HG03378 (cell line): Measurements from ENCODE around the gene ZNF446.
"Not testable (repeated sequence)": the region's sequence is repeated elsewhere in the genome, so short reads cannot be mapped to it uniquely, and the experiment has no call there.

ENCODE experiments used
- ATAC-seq: cut with Tn5 transposase; IDR thresholded peaks from one replicate; pipeline ENCODE4 v1.9.1; 2021; ENCODE audit warnings: mild to moderate bottlenecking, moderate library complexity; ENCODE audit not compliant: unreplicated experiment

ZNF446 gene

GRCh38 chr19:58469241-58470013 is 6.7 kb upstream of the ZNF446 start:
- ATAC-seq, result no peak

GRCh38 chr19:58470837-58471543 is 5.2 kb upstream of the ZNF446 start:
- not testable (repeated sequence) for ATAC-seq

- ATAC-seq, result no peak
These were observed 4.4 kb upstream of the ZNF446 start for GRCh38 chr19:58471736-58472135.

- no peak for ATAC-seq
These were observed 2.4 kb upstream of the ZNF446 start for GRCh38 chr19:58473775-58474174.

GRCh38 chr19:58474291-58474996 is 1.7 kb upstream of the ZNF446 start:
- ATAC-seq, result no peak

- ATAC-seq, result peak; percentile 8
These were observed 997 bp upstream of the ZNF446 start for GRCh38 chr19:58474997-58475713.

GRCh38 chr19:58476498-58477015 is 405 bp downstream of the ZNF446 start:
- ATAC-seq, result no peak

- no peak for ATAC-seq
These were observed 978 bp downstream of the ZNF446 start for GRCh38 chr19:58477130-58477529.

- no peak for ATAC-seq
These were observed 1.7 kb downstream of the ZNF446 start for GRCh38 chr19:58477871-58478270.

- ATAC-seq, result no peak
These were observed 3.2 kb downstream of the ZNF446 start for GRCh38 chr19:58479303-58479702.

GRCh38 chr19:58479736-58480480 is 3.8 kb downstream of the ZNF446 start:
- ATAC-seq, result no peak

- ATAC-seq, result no peak
These were observed 4.3 kb downstream of the ZNF446 start for GRCh38 chr19:58480481-58480830.

GRCh38 chr19:58480831-58481230 is 4.7 kb downstream of the ZNF446 start:
- no peak for ATAC-seq

GRCh38 chr19:58482372-58482771 is 6.2 kb downstream of the ZNF446 start:
- no peak for ATAC-seq

- no peak for ATAC-seq
These were observed 7.6 kb downstream of the ZNF446 start for GRCh38 chr19:58483776-58484175.

- not testable (repeated sequence) for ATAC-seq
These were observed 8.2 kb downstream of the ZNF446 start for GRCh38 chr19:58484349-58484748.

GRCh38 chr19:58491393-58491792 is 15.2 kb downstream of the ZNF446 start:
- ATAC-seq, result no peak

GRCh38 chr19:58492265-58492664 is 16.1 kb downstream of the ZNF446 start:
- no peak for ATAC-seq

- no peak for ATAC-seq
These were observed 21.6 kb downstream of the ZNF446 start for GRCh38 chr19:58497634-58498170.
